ENCODE results near the gene FKBP14.

The FKBP14 gene

DNA sequence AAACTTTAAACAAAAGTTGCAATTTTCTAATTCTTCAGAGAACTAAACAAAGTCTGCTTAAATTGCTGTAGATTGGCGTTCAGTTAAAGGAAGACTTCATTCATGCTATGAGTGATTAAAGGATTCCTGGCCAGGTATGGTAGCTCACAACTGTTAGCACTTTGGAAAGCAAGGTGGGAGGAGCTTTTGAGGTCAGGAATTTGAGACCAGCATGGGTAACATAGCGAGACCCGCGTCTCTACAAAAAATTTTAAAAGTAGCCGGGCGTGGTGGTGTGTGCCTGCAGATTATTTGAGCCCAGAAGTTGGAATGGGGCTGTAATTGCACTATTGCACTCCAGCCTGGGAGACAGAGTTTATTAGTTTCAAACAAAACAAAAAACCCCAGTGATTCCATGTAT is 23.4 kb downstream of the FKBP14 start:
- H3K4me3 ChIP-seq (ENCODE audit: severe bottlenecking), result no peak overlapping the region
- no peak for DNase-seq (ENCODE audit: low spot score)
- H3K27me3 ChIP-seq (ENCODE audit: insufficient read depth, poor library complexity, severe bottlenecking), result no peaks in the 10 kb centered on the region
- no peak overlapping the region for H3K27ac ChIP-seq (ENCODE audit: poor library complexity, severe bottlenecking)
- no peaks in the 10 kb centered on the region for H3K4me1 ChIP-seq (ENCODE audit: insufficient read depth, poor library complexity, severe bottlenecking)
- no peak for ATAC-seq (ENCODE audit: low read depth)
- TF ChIP-seq, protein P1, sequence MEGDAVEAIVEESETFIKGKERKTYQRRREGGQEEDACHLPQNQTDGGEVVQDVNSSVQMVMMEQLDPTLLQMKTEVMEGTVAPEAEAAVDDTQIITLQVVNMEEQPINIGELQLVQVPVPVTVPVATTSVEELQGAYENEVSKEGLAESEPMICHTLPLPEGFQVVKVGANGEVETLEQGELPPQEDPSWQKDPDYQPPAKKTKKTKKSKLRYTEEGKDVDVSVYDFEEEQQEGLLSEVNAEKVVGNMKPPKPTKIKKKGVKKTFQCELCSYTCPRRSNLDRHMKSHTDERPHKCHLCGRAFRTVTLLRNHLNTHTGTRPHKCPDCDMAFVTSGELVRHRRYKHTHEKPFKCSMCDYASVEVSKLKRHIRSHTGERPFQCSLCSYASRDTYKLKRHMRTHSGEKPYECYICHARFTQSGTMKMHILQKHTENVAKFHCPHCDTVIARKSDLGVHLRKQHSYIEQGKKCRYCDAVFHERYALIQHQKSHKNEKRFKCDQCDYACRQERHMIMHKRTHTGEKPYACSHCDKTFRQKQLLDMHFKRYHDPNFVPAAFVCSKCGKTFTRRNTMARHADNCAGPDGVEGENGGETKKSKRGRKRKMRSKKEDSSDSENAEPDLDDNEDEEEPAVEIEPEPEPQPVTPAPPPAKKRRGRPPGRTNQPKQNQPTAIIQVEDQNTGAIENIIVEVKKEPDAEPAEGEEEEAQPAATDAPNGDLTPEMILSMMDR (IDR thresholded peaks at IDR 0.05; ENCODE audit: poor library complexity, severe bottlenecking), result no peak
- H3K9me3 ChIP-seq (ENCODE audit: severe bottlenecking), result no peaks in the 10 kb centered on the region
- no peaks in the 10 kb centered on the region for H3K36me3 ChIP-seq (ENCODE audit: low read depth)

DNA sequence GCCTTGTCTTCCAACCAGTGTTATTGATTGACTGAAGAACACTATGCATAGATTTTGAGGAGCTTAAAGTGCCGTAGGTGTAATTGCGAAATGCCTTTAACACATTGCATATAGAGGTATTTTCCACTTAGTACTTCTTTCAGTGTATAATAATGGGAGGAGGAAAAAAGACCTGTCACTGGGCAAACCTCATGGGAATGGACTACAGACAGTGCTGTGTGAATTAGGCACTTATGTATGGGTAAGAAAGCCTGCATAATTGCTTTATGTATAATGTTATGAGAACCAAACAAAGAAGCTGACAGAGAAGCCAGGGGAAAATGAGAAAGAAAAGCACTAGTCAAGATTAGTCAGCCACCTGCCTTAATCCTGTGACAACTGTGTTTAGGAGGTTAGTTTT is 24.5 kb downstream of the FKBP14 start:
- DNase-seq (ENCODE audit: low spot score) (no peak), ATAC-seq (ENCODE audit: low read depth) (no peak)
- Histone ChIP-seq H3K4me3 (ENCODE audit: severe bottlenecking) (no peak overlapping the region), H3K36me3 (ENCODE audit: low read depth) (no peaks in the 10 kb centered on the region), H3K27ac (ENCODE audit: poor library complexity, severe bottlenecking) (no peak overlapping the region), H3K4me1 (ENCODE audit: insufficient read depth, poor library complexity, severe bottlenecking) (no peaks in the 10 kb centered on the region), H3K9me3 (ENCODE audit: severe bottlenecking) (no peaks in the 10 kb centered on the region), H3K27me3 (ENCODE audit: insufficient read depth, poor library complexity, severe bottlenecking) (no peaks in the 10 kb centered on the region)
- TF ChIP-seq, protein P1 (IDR thresholded peaks at IDR 0.05; ENCODE audit: poor library complexity, severe bottlenecking), result no peak

DNA sequence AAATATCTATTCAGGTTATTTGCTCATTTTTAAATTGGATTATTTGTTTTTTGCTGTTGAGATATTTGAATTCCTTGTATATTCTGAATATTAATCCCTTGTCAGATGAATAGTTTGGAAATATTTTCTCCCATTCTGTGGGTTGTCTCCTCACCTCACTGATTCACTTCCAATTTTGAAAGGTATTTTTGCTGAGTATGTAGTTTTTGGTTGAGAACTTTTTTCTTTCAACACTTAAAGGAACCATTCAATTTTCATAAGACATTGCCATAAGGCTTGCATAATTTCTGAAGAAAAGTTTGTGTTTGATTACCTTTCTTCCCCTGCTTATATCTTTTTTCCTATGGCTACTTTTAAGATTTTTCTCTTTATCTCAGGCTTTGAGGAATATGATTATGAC is 28.0 kb downstream of the FKBP14 start:
- DNase-seq (ENCODE audit: low spot score) (no peak), ATAC-seq (ENCODE audit: low read depth) (no peak)
- Histone ChIP-seq H3K36me3 (ENCODE audit: low read depth) (peaks cover 5% of the 10 kb centered on the region; the same call in 1 of the 2 replicates), H3K4me3 (ENCODE audit: severe bottlenecking) (no peak overlapping the region), H3K27ac (ENCODE audit: poor library complexity, severe bottlenecking) (no peak overlapping the region), H3K9me3 (ENCODE audit: severe bottlenecking) (no peaks in the 10 kb centered on the region), H3K27me3 (ENCODE audit: insufficient read depth, poor library complexity, severe bottlenecking) (no peaks in the 10 kb centered on the region), H3K4me1 (ENCODE audit: insufficient read depth, poor library complexity, severe bottlenecking) (peaks cover 5% of the 10 kb centered on the region)
- TF ChIP-seq, protein P1 (IDR thresholded peaks at IDR 0.05; ENCODE audit: poor library complexity, severe bottlenecking), result no peak

DNA sequence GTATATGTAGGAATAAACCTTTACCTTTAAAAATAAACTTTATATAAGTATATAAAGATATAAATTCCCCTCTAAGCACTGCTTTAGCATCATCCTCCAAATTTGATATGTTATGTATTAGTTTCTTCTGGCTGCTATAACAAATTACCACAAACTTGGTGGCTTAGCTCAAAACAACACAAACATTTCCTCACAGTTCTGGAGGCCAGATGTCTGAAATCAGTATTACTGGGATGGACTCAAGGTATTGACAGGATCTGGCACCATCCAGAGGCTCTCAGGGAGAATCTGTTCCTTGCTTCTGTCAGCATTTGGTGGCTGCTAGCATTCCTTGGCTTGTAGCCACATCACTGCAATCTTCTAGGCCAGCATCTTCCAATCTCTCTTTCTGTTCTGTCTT is 30.2 kb downstream of the FKBP14 start:
- no peak for DNase-seq (ENCODE audit: low spot score)
- ATAC-seq (ENCODE audit: low read depth), result no peak

DNA sequence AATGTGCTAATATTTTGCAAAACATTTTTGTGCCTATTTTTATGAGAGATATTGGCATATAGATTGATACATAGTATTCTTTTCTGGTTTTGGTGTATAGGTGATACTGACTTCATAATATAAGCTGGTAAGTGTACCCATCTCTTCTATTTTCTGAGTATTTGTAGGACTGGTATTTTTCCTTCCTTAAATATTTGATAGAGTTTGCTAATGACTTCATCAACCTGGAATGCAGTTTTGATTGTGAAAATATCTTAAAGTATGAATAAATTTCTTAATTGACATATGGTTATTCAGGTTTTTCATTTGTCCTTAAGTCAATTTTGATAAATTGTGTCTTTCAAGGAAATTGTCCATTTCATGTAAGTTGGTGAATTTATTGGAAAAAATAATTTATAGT is 30.9 kb downstream of the FKBP14 start:
- Histone ChIP-seq H3K27me3 (ENCODE audit: insufficient read depth, poor library complexity, severe bottlenecking) (no peaks in the 10 kb centered on the region), H3K9me3 (ENCODE audit: severe bottlenecking) (no peaks in the 10 kb centered on the region), H3K4me3 (ENCODE audit: severe bottlenecking) (no peak overlapping the region), H3K4me1 (ENCODE audit: insufficient read depth, poor library complexity, severe bottlenecking) (peaks cover 5% of the 10 kb centered on the region), H3K36me3 (ENCODE audit: low read depth) (peaks cover 5% of the 10 kb centered on the region; the same call in 1 of the 2 replicates), H3K27ac (ENCODE audit: poor library complexity, severe bottlenecking) (no peak overlapping the region)
- DNase-seq (ENCODE audit: low spot score) (no peak), ATAC-seq (ENCODE audit: low read depth) (no peak)
- TF ChIP-seq, protein P1 (IDR thresholded peaks at IDR 0.05; ENCODE audit: poor library complexity, severe bottlenecking), result no peak

More for the DNA sequence above, 30.2 kb downstream of the FKBP14 start:
- H3K4me1 ChIP-seq (ENCODE audit: insufficient read depth, poor library complexity, severe bottlenecking), result peaks cover 5% of the 10 kb centered on the region
- TF ChIP-seq, protein P1 (IDR thresholded peaks at IDR 0.05; ENCODE audit: poor library complexity, severe bottlenecking), result no peak
- no peaks in the 10 kb centered on the region for H3K27me3 ChIP-seq (ENCODE audit: insufficient read depth, poor library complexity, severe bottlenecking)
- H3K9me3 ChIP-seq (ENCODE audit: severe bottlenecking), result no peaks in the 10 kb centered on the region
- no peak overlapping the region for H3K27ac ChIP-seq (ENCODE audit: poor library complexity, severe bottlenecking)
- H3K4me3 ChIP-seq (ENCODE audit: severe bottlenecking), result no peak overlapping the region
- peaks cover 5% of the 10 kb centered on the region; the same call in 1 of the 2 replicates for H3K36me3 ChIP-seq (ENCODE audit: low read depth)
